B cell (primary cell): ENCODE results near the gene IL1RL2. TPM values are rescaled to one million over a fixed set of nuclear protein-coding genes. Genes with fewer than 3 reads are reported as not detected.

ENCODE experiments used
- ATAC-seq: fragments of 200-7000 bp; cut with Tn5 transposase; one replicate; pipeline ENCODE4 v1.10.0; 2021; ENCODE audit warnings: low read depth, mild to moderate bottlenecking, moderate number of reproducible peaks, moderate library complexity
- CTCF ChIA-PET: fragments of 350-600 bp; sonication (Branson Sonifier 250); formaldehyde crosslinking; loops from one replicate; lab custom pipeline; 2021; ENCODE audit warnings: antibody characterized with exemption, inconsistent platforms; lab: Charles Lee
- POLR2A ChIA-PET: fragments of 350-600 bp; sonication (Branson Sonifier 250); formaldehyde crosslinking; loops from one replicate; lab custom pipeline; 2021; ENCODE audit warnings: antibody characterized with exemption; lab: Charles Lee
- DNase-seq: peaks from one replicate; pipeline ENCODE4 v3.0.0; 2013
- H2AFZ ChIP-seq: 2 replicates; pipeline ENCODE4 v1.6.1; 2012; ENCODE audit warnings: mild to moderate bottlenecking, low read depth, low read length; ENCODE audit not compliant: insufficient read depth, poor library complexity, severe bottlenecking
- H3K27ac ChIP-seq, 2 donors: 1 replicate in 1 of 2; 2 replicates in 1 of 2; pipeline ENCODE4 v1.5.1; 2012 to 2013; ENCODE audit warnings: low read length in 2 of 2, mild to moderate bottlenecking in 2 of 2, moderate library complexity in 1 of 2
- H3K27me3 ChIP-seq, 4 experiments: fragments of 200-600 bp in 1 of 4; sonication (generic) in 1 of 4; replicated peaks in 1 of 4; 1 replicate in 2 of 4; 2 replicates in 2 of 4; pipeline versions ENCODE4 v1.6.1 to v1.7.0; 2013 to 2016; ENCODE audit warnings: low read length in 3 of 4, mild to moderate bottlenecking in 2 of 4, mixed read lengths in 1 of 4, moderate library complexity in 1 of 4; ENCODE audit not compliant: insufficient read depth in 4 of 4, control insufficient read depth in 3 of 4; ENCODE audit errors: control extremely low read depth in 1 of 4
- H3K36me3 ChIP-seq, 2 experiments: replicated peaks in 1 of 2; 1 replicate in 1 of 2; 2 replicates in 1 of 2; pipeline versions ENCODE4 v1.6.1 to v1.7.1; 2013; ENCODE audit warnings: low read length in 1 of 2; ENCODE audit not compliant: insufficient read depth in 2 of 2, control insufficient read depth in 1 of 2; ENCODE audit errors: control extremely low read depth in 1 of 2, extremely low read depth in 1 of 2
- H3K4me1 ChIP-seq, 2 donors: fragments of 200-600 bp in 1 of 2; sonication (generic) in 1 of 2; 1 replicate in 1 of 2; 2 replicates in 1 of 2; pipeline versions ENCODE4 v1.5.1 to v1.6.1; 2013 to 2017; ENCODE audit warnings: low read length in 2 of 2; ENCODE audit not compliant: control insufficient read depth in 2 of 2, insufficient read depth in 2 of 2
- H3K4me2 ChIP-seq: replicated peaks from 2 replicates; pipeline ENCODE3; 2012; ENCODE audit warnings: mild to moderate bottlenecking, low read depth, low read length; ENCODE audit not compliant: poor library complexity, severe bottlenecking
- H3K4me3 ChIP-seq, 5 experiments: fragments of 200-600 bp in 1 of 5; sonication (generic) in 1 of 5; 1 replicate in 3 of 5; 2 replicates in 2 of 5; pipeline versions ENCODE4 v1.5.1 to v1.7.0; 2011 to 2016; ENCODE audit warnings: low read length in 4 of 5, mild to moderate bottlenecking in 4 of 5, low read depth in 2 of 5, control low read depth in 1 of 5, moderate library complexity in 1 of 5; ENCODE audit not compliant: insufficient read depth in 1 of 5; ENCODE audit errors: control extremely low read depth in 1 of 5, extremely low read depth in 1 of 5
- H3K79me2 ChIP-seq: fragments of 200-600 bp; sonication (generic); one replicate; pipeline ENCODE4 v1.6.0; 2016; ENCODE audit warnings: low read length; ENCODE audit not compliant: control insufficient read depth, insufficient read depth
- H3K9ac ChIP-seq: fragments of 200-600 bp; sonication (generic); 2 replicates; pipeline ENCODE4 v1.6.1; 2017; ENCODE audit warnings: mild to moderate bottlenecking, low read length, moderate library complexity
- H3K9me3 ChIP-seq, 3 donors: one replicate each; pipeline versions ENCODE4 v1.6.1 to v1.7.1; 2013; ENCODE audit warnings: low read length in 2 of 3; ENCODE audit not compliant: control insufficient read depth in 2 of 3, insufficient read depth in 1 of 3; ENCODE audit errors: control extremely low read depth in 1 of 3
- H4K20me1 ChIP-seq: 2 replicates; pipeline ENCODE4 v1.6.0; 2012; ENCODE audit warnings: mild to moderate bottlenecking, low read length; ENCODE audit not compliant: insufficient read depth, control insufficient read depth, poor library complexity, severe bottlenecking
- H3K27ac Mint-ChIP-seq: one replicate; pipeline ENCODE4 v1.8.0; 2021; ENCODE audit warnings: mixed read lengths
- H3K27me3 Mint-ChIP-seq: one replicate; pipeline ENCODE4 v1.8.0; 2021; ENCODE audit warnings: mixed read lengths
- H3K4me1 Mint-ChIP-seq: one replicate; pipeline ENCODE4 v1.8.0; 2021; ENCODE audit warnings: mixed read lengths
- H3K4me3 Mint-ChIP-seq: one replicate; pipeline ENCODE4 v1.8.0; 2021; ENCODE audit warnings: mixed read lengths
- H3K9me3 Mint-ChIP-seq: one replicate; pipeline ENCODE4 v1.8.0; 2022; ENCODE audit warnings: mixed read lengths; ENCODE audit not compliant: insufficient read depth
- CTCF ChIP-seq: fragments of 200-600 bp; IDR thresholded peaks from one replicate; pipeline ENCODE4 v1.8.0; 2022; ENCODE audit warnings: antibody characterized with exemption, mild to moderate bottlenecking
- EZH2 ChIP-seq: IDR thresholded peaks from 2 replicates; pipeline ENCODE4 v1.6.1; 2012; ENCODE audit warnings: borderline replicate concordance, low read depth, mild to moderate bottlenecking, moderate library complexity, low read length; ENCODE audit not compliant: insufficient read depth, poor library complexity, severe bottlenecking
- WGBS: methylation state at CpG from one replicate; pipeline ENCODE4 v1.1.5; 2013; ENCODE audit warnings: missing lambda C conversion rate; ENCODE audit not compliant: insufficient coverage; 5-methylcytosine and 5-hydroxymethylcytosine counted together
- intact Hi-C: fragments of 100-400 bp; cut with micrococcal nuclease; formaldehyde crosslinking; loops from one replicate; pipeline ENCODE4 v1.10.0; 2022
- polyA plus RNA-seq: library from polyadenylated mRNA; depleted of rRNA; stranded (reverse); fragments of >200 nt; gene quantifications from 2 replicates; pipeline ENCODE4 v1.2.3, GENCODE V29; 2012
- total RNA-seq, 2 donors: library from RNA; stranded (reverse); fragments of 120-200 nt in 1 of 2; gene quantifications; 1 replicate in 1 of 2; 2 replicates in 1 of 2; pipeline versions ENCODE4 v1.2.3 to v1.2.4, GENCODE V29; 2013 to 2022

The IL1RL2 gene
- total and polyA plus RNA-seq, 2 donors (not counting 1 experiment from before 2014, with no cell fraction given): not detected

GRCh38 chr2:102252236-102252635, 65.4 kb downstream of the IL1RL2 start:
- H3K9me3 ChIP-seq: peaks cover 0 to 7% (median 0%) of the 10 kb centered on the region in 3 donors
- no peak for TF ChIP-seq EZH2
- TF ChIP-seq CTCF: no peak

DNA sequence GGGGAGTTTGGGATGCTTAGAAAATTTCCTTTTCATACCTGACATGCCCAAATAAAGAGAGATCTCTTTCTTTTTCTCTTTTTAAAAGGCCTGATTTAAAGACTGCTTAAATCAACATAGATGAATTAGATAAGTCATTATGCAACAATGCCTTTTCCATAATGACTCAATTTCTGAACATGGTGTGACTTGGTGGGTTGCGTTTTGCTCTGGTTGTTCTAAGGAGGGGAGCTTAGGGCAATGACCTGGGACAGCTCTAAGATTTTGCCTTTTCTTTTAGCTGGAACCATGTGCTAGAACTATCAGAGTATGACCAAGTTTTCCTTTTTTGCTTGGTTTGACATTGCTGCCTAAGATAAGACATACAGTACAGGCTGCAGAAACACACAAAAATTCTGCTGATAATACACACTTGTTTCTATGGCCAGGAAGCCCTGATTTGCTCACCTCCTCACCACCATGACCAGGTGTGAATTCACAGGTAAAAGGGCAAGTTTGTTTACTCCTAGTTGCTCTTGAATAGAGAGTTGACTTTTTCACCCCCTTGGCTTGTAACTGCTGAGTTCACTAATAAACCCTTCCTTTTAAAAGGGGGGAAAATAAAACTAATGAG, 66.4 kb downstream of the IL1RL2 start:
- H3K27ac ChIP-seq: no peak overlapping the region
- no peak for TF ChIP-seq EZH2
- TF ChIP-seq CTCF: no peak
- H3K4me1 Mint-ChIP-seq: peaks cover 9% of the 10 kb centered on the region
- peaks cover 0 to 7% (median 0%) of the 10 kb centered on the region in 3 donors for H3K9me3 ChIP-seq
- no peaks in the 10 kb centered on the region for H4K20me1 ChIP-seq
- WGBS: no CpG with 5 or more reads among the region's 1 CpG
- H3K4me3 Mint-ChIP-seq: no peak overlapping the region
- no peaks in the 10 kb centered on the region for H3K79me2 ChIP-seq
- ChIA-PET CTCF (interaction anchor here (1.0 to 2.9 kb wide), 4 partner anchors 12 to 233 kb away, joined by 3 to 18 read pairs (median 8); no protein-coding TSS in a partner anchor), POLR2A (no interaction called here)
- no peaks in the 10 kb centered on the region for H3K9me3 Mint-ChIP-seq
- ATAC-seq (no peak), DNase-seq (no peak)
- no peaks in the 10 kb centered on the region for H3K36me3 ChIP-seq
- intact Hi-C loops: loop anchor here (1.0 to 5.0 kb wide), 2 partner anchors 104 to 196 kb away; partner anchors contain the start of gene IL18R1
- no peak overlapping the region for H2AFZ ChIP-seq
- peaks cover 0 to 28% (median 7%) of the 10 kb centered on the region in 4 experiments for H3K27me3 ChIP-seq
- H3K4me2 ChIP-seq: no peak overlapping the region
- no peak overlapping the region for H3K9ac ChIP-seq
- H3K4me3 ChIP-seq: no peak overlapping the region
- peaks cover 8 to 12% of the 10 kb centered on the region in 2 donors for H3K4me1 ChIP-seq
- no peak overlapping the region for H3K27ac Mint-ChIP-seq
- H3K27me3 Mint-ChIP-seq: peaks cover 33% of the 10 kb centered on the region

More at GRCh38 chr2:102252236-102252635, 65.4 kb downstream of the IL1RL2 start:
- Histone ChIP-seq H3K4me2 (no peak overlapping the region), H2AFZ (no peak overlapping the region), H4K20me1 (no peaks in the 10 kb centered on the region), H3K4me1 (peaks cover 8 to 12% of the 10 kb centered on the region in 2 donors), H3K4me3 (no peak overlapping the region), H3K36me3 (no peaks in the 10 kb centered on the region), H3K9ac (no peak overlapping the region), H3K27ac (no peak overlapping the region), H3K79me2 (no peaks in the 10 kb centered on the region), H3K27me3 (peaks cover 0 to 28% (median 7%) of the 10 kb centered on the region in 4 experiments)
- no peak for DNase-seq
- Mint-ChIP-seq H3K27me3 (peaks cover 31% of the 10 kb centered on the region), H3K27ac (no peak overlapping the region), H3K4me3 (no peak overlapping the region), H3K4me1 (peaks cover 9% of the 10 kb centered on the region), H3K9me3 (no peaks in the 10 kb centered on the region)
- ChIA-PET POLR2A (no interaction called here), CTCF (interaction anchor here (0.6 to 2.9 kb wide), 9 partner anchors 9 to 232 kb away, joined by 3 to 25 read pairs (median 4); no protein-coding TSS in a partner anchor)
- intact Hi-C loops: loop anchor here (5.0 kb wide), 1 partner anchor 105 kb away; the partner anchor contains the start of gene IL18R1
- no peak for ATAC-seq
- no CpG with 5 or more reads among the region's 2 CpGs for WGBS
